ENCODE data around the gene MBOAT1. TPM values are rescaled to one million over a fixed set of nuclear protein-coding genes. Genes with fewer than 3 reads are reported as not detected.

The MBOAT1 gene
- total RNA-seq, 4 donors from 2014 or later = 9.6 to 24.3 (median 12.6) TPM

- intact Hi-C loops (cut with DNase I) = no loop called here
- Histone ChIP-seq H3K27me3 (no peaks in the 10 kb centered on the region), H3K4me3 (replicated peaks in 1 of 3) (no peak overlapping the region), H3K27ac (no peak overlapping the region), H3K9me3 (no peaks in the 10 kb centered on the region), H3K36me3 (no peaks in the 10 kb centered on the region), H3K4me1 (peaks cover 0 to 5% of the 10 kb centered on the region in 2 donors)
- DNase-seq = no peak
- 91 to 93% methylated on average over 2 of the region's 2 CpGs for WGBS, 2 donors
- TF ChIP-seq CTCF (IDR thresholded peaks at IDR 0.05) (no peak), POLR2A (IDR thresholded peaks at IDR 0.05) (no peak)
Observed at GRCh38 chr6:20167601-20168000, 44.7 kb downstream of the MBOAT1 start.

DNA sequence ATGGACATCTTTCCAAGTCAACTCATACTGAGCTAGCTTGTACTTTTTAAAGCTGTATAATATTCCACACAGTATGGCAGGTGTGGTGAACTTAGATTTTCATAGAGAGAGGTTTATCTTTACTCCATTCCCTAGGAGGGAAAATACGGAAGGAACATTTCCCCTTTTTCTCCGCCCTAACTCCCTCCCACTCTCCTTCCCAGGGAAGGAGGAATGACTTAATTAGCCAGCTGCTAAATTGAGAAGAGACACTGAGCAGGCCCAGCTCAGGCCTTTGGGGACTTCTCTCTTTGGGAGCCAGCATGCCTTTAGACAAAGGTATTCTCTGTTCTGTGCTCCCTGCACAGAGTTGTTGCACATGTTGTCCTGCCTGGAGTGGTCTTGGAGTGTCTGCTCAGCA lies 46.1 kb downstream of the MBOAT1 start:
- Histone ChIP-seq H3K4me1 (peaks cover 0 to 5% of the 10 kb centered on the region in 2 donors), H3K4me3 (replicated peaks in 1 of 3) (no peak overlapping the region), H3K36me3 (no peaks in the 10 kb centered on the region), H3K27me3 (no peaks in the 10 kb centered on the region), H3K9me3 (no peaks in the 10 kb centered on the region), H3K27ac (no peak overlapping the region)
- TF ChIP-seq CTCF (IDR thresholded peaks at IDR 0.05) = no peak
- no peak for TF ChIP-seq POLR2A (IDR thresholded peaks at IDR 0.05)
- intact Hi-C loops (cut with DNase I) = no loop called here
- no peak for DNase-seq
- 90 to 94% methylated on average over 2 of the region's 2 CpGs for whole genome bisulfite sequencing, 2 donors

DNA sequence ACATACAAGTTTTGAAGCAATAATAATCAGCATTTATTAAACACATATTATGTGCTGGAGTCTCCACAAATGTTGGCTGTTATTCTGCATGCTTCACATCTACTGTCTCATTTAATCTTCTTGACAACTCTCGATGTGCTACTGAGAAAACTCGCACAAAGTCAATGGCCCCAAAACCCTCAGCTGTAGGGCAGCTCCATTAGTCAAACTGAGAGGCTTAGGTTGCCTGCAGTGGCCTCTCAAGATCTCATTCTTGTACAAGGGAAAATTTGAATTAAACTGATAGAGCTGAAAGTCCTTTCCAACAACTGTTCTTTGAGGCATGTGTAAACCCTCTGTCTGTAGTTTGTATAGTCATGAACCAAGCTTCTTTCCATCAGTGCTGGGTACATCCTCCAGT lies 49.8 kb downstream of the MBOAT1 start:
- Histone ChIP-seq H3K36me3 (no peaks in the 10 kb centered on the region), H3K9me3 (no peaks in the 10 kb centered on the region), H3K27ac (no peak overlapping the region), H3K4me1 (peaks cover 8% of the 10 kb centered on the region in 2 donors), H3K27me3 (no peaks in the 10 kb centered on the region), H3K4me3 (replicated peaks in 1 of 3) (no peak overlapping the region)
- intact Hi-C loops (cut with DNase I) = no loop called here
- no peak for DNase-seq
- 62 to 89% methylated on average over 2 of the region's 2 CpGs for WGBS, 2 donors
- TF ChIP-seq CTCF (IDR thresholded peaks at IDR 0.05) = no peak
- TF ChIP-seq POLR2A (IDR thresholded peaks at IDR 0.05) = no peak

DNA sequence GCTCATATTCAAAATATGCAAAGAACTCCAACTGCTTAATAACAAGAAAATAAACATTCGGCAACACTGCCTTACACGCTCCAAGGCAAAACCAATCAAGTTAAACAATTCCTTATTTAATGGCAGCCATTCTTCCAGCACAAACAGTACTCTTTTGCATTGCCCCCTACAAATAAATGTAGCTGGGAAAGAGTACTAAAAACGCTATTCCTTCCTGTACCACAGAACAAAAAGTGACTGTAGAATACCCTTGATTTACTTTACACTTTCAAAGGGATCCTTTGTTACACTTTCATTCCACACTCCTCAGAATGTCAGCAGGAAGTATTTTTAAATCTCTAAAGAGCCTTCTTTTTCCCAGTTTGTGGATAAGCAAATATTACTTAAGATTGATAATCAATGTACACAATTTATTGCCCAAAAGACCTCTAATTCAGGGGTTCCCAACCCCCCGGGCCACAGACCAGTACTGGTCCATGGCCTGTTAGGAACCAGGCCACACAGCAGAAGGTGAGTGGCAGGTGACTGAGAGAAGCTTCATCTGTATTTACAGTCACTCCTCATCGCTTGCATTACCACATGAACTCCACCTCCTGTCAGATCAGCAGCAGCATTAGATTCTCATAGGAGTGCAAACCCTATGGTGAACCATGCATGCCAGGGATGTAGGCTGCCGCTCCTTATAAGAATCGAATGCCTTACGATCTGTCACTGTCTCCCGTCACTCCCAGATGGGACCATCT lies 51.6 kb downstream of the MBOAT1 start:
- Histone ChIP-seq H3K27ac (peak overlapping the region in 1 of 3 donors; percentile 51), H3K9me3 (no peaks in the 10 kb centered on the region), H3K27me3 (no peaks in the 10 kb centered on the region), H3K36me3 (no peaks in the 10 kb centered on the region), H3K4me1 (peaks cover 8% of the 10 kb centered on the region in 2 donors), H3K4me3 (replicated peaks in 1 of 3) (no peak overlapping the region)
- no peak for DNase-seq
- TF ChIP-seq CTCF (IDR thresholded peaks at IDR 0.05) = no peak
- TF ChIP-seq POLR2A (IDR thresholded peaks at IDR 0.05) = no peak
- WGBS, 2 donors = 87 to 90% methylated on average over 9 of the region's 9 CpGs
- intact Hi-C loops (cut with DNase I) = no loop called here

- intact Hi-C loops (cut with DNase I) = no loop called here
- Histone ChIP-seq H3K4me3 (replicated peaks in 1 of 3) (no peak overlapping the region), H3K9me3 (no peaks in the 10 kb centered on the region), H3K27me3 (no peaks in the 10 kb centered on the region), H3K4me1 (peaks cover 8% of the 10 kb centered on the region in 2 donors), H3K36me3 (no peaks in the 10 kb centered on the region), H3K27ac (peak overlapping the region in 1 of 3 donors; percentile 51)
- WGBS, 2 donors = 71 to 73% methylated on average over 5 of the region's 5 CpGs
- DNase-seq = peak in 1 of 2 donors; percentile 41
- TF ChIP-seq POLR2A (IDR thresholded peaks at IDR 0.05) = no peak
- no peak for TF ChIP-seq CTCF (IDR thresholded peaks at IDR 0.05)
Observed at GRCh38 chr6:20159781-20160540, 52.3 kb downstream of the MBOAT1 start.
